GM10847 (cell line): ENCODE results near the gene FAM3A.

Source experiments
- POLR2A ChIP-seq: IDR thresholded peaks from 2 replicates; pipeline ENCODE4 v1.6.1; 2011; ENCODE audit not compliant: insufficient read length; ENCODE audit errors: extremely low read depth

FAM3A gene

GRCh38 chrX:154532690-154533089 is 16.7 kb upstream of the FAM3A start:
- TF ChIP-seq POLR2A: no peak

- TF ChIP-seq POLR2A: no peak
Observed at GRCh38 chrX:154531626-154532025, 15.6 kb upstream of the FAM3A start.

- TF ChIP-seq POLR2A: no peak
Observed at GRCh38 chrX:154530286-154530685, 14.3 kb upstream of the FAM3A start.

GRCh38 chrX:154529206-154529612 is 13.2 kb upstream of the FAM3A start:
- TF ChIP-seq POLR2A: no peak

GRCh38 chrX:154526901-154527675 is 11.1 kb upstream of the FAM3A start:
- TF ChIP-seq POLR2A: no peak

- TF ChIP-seq POLR2A: no peak
Observed at GRCh38 chrX:154525606-154526490, 9.8 kb upstream of the FAM3A start.

- TF ChIP-seq POLR2A: no peak
Observed at GRCh38 chrX:154519389-154519788, 3.4 kb upstream of the FAM3A start.

- TF ChIP-seq POLR2A: no peak
Observed at GRCh38 chrX:154517101-154517781, 1.2 kb upstream of the FAM3A start.

- no peak for TF ChIP-seq POLR2A
Observed at GRCh38 chrX:154516656-154517100, 646 bp upstream of the FAM3A start.

- no peak for TF ChIP-seq POLR2A
Observed at GRCh38 chrX:154515090-154515965, 704 bp downstream of the FAM3A start.

GRCh38 chrX:154513716-154514115 is 2.3 kb downstream of the FAM3A start:
- no peak for TF ChIP-seq POLR2A

GRCh38 chrX:154512879-154513553 is 3.0 kb downstream of the FAM3A start:
- no peak for TF ChIP-seq POLR2A

- TF ChIP-seq POLR2A: no peak
Observed at GRCh38 chrX:154511761-154512160, 4.3 kb downstream of the FAM3A start.

- no peak for TF ChIP-seq POLR2A
Observed at GRCh38 chrX:154509455-154509854, 6.6 kb downstream of the FAM3A start.
